Pericardium fibroblast (primary cell): Measurements from ENCODE around the gene TEDC1. TPM values are rescaled to one million over a fixed set of nuclear protein-coding genes. Genes with fewer than 3 reads are reported as not detected.

Experiments
- total RNA-seq: library from RNA; depleted of rRNA; stranded (reverse); fragments of >200 nt; gene quantifications from 2 replicates; pipeline ENCODE4 v1.2.3, GENCODE V29; 2015

The TEDC1 gene
- total RNA-seq: 3.6 and 6.0 TPM in 2 replicates

GRCh38 chr14:105490572-105491365 is at the start of gene TEDC1:
TSS of gene TEDC1 (plus strand) at chr14:105491246. CDS start at chr14:105491376, 130 bp downstream.

GRCh38 chr14:105474483-105475268 is 16.4 kb upstream of the TEDC1 start, which contains the start of gene CRIP2:
TSS of gene CRIP2 (plus strand) at chr14:105474821. CDS start at chr14:105474863, 42 bp downstream.

GRCh38 chr14:105486163-105486973 is 4.7 kb upstream of the TEDC1 start, which contains the start of gene CRIP1:
TSS of gene CRIP1 (plus strand) at chr14:105486886. CDS start at chr14:105487260, 374 bp downstream.

GRCh38 chr14:105525861-105526775 is 35.1 kb downstream of the TEDC1 start, which contains the start of gene TMEM121:
TSS of gene TMEM121 (plus strand) at chr14:105526583. CDS start at chr14:105528835, 2,252 bp downstream.

Other genes with a start within 250 kb of the TEDC1 start
- 45.9 and 57.3 TPM in 2 replicates for gene BTBD6, start 242.7 kb upstream of the TEDC1 start, total RNA-seq
- 25.3 and 34.3 TPM in 2 replicates for gene BRF1, start 190.2 kb upstream of the TEDC1 start, total RNA-seq
- gene PACS2, start 176.5 kb upstream of the TEDC1 start, total RNA-seq: 46.3 and 56.9 TPM in 2 replicates
- gene TEX22, start 92.7 kb upstream of the TEDC1 start, total RNA-seq: 0.43 and 0.82 TPM in 2 replicates
- 43.3 and 74.5 TPM in 2 replicates for gene MTA1, start 71.4 kb upstream of the TEDC1 start, total RNA-seq
- 60.6 and 177 TPM in 2 replicates for gene CRIP2, start 16.4 kb upstream of the TEDC1 start, total RNA-seq
- gene CRIP1, start 4.4 kb upstream of the TEDC1 start, total RNA-seq: 2.2 and 7.5 TPM in 2 replicates
- gene TMEM121, start 35.3 kb downstream of the TEDC1 start, total RNA-seq: 8.2 and 11.5 TPM in 2 replicates